ENCODE data around the gene LINC00305. TPM values are rescaled to one million over a fixed set of nuclear protein-coding genes. Genes with fewer than 3 reads are reported as not detected.
A peak's percentile ranks its signal among the peaks of the same experiment; 100 is the strongest.

LINC00305 gene
- total and polyA plus RNA-seq, 2 experiments from 2014 or later: not detected

GRCh38 chr18:64116571-64117175, 32.2 kb downstream of the LINC00305 start:
- Histone ChIP-seq H3F3A (ENCODE audit: insufficient read depth) (no peaks in the 10 kb centered on the region), H3K27ac (no peak overlapping the region), H3K4me2 (ENCODE audit: unreplicated experiment) (no peak overlapping the region), H3K9me3 (ENCODE audit: low read depth) (no peaks in the 10 kb centered on the region), H2AFZ (no peak overlapping the region), H4K20me1 (ENCODE audit: insufficient read depth) (no peaks in the 10 kb centered on the region), H3K79me2 (ENCODE audit: insufficient read depth) (no peaks in the 10 kb centered on the region), H3K4me3 (no peak overlapping the region), H3K27me3 (replicated peaks; ENCODE audit: insufficient read depth) (no peaks in the 10 kb centered on the region), H3K9ac (no peak overlapping the region), H3K4me1 (ENCODE audit: insufficient read depth) (no peaks in the 10 kb centered on the region), H3K9me2 (ENCODE audit: insufficient read depth) (no peaks in the 10 kb centered on the region), H3K36me3 (ENCODE audit: low read depth) (no peaks in the 10 kb centered on the region)
- TF ChIP-seq EZH2phosphoT487 (IDR thresholded peaks at IDR 0.05; ENCODE audit: insufficient read depth, low read depth) (no peak), EZH2 (IDR thresholded peaks at IDR 0.05; ENCODE audit: insufficient read depth, poor library complexity, severe bottlenecking) (no peak)
- WGBS, 2 experiments (ENCODE audit: low coverage in 1 of 2, low lambda C conversion rate in 2 of 2, missing lambda C conversion rate in 2 of 2): 26 to 29% methylated on average over 5 of the region's 5 CpGs
- no peak for DNase-seq
- in situ Hi-C loops (cut with MboI): no loop called here

- no peaks in the 10 kb centered on the region for H3K9me3 ChIP-seq (ENCODE audit: low read depth)
- H3K27ac ChIP-seq: no peak overlapping the region
- no peaks in the 10 kb centered on the region for H3K36me3 ChIP-seq (ENCODE audit: low read depth)
- H3K27me3 ChIP-seq (replicated peaks; ENCODE audit: insufficient read depth): no peaks in the 10 kb centered on the region
- TF ChIP-seq EZH2 (IDR thresholded peaks at IDR 0.05; ENCODE audit: insufficient read depth, poor library complexity, severe bottlenecking): no peak
- no peaks in the 10 kb centered on the region for H4K20me1 ChIP-seq (ENCODE audit: insufficient read depth)
- no peak overlapping the region for H3K4me2 ChIP-seq (ENCODE audit: unreplicated experiment)
- in situ Hi-C loops (cut with MboI): no loop called here
- no peak overlapping the region for H2AFZ ChIP-seq
- no peak overlapping the region for H3K4me3 ChIP-seq
- DNase-seq: no peak
- H3K9me2 ChIP-seq (ENCODE audit: insufficient read depth): no peaks in the 10 kb centered on the region
- no peaks in the 10 kb centered on the region for H3K4me1 ChIP-seq (ENCODE audit: insufficient read depth)
- H3F3A ChIP-seq (ENCODE audit: insufficient read depth): no peaks in the 10 kb centered on the region
- WGBS, 2 experiments (ENCODE audit: low coverage in 1 of 2, low lambda C conversion rate in 2 of 2, missing lambda C conversion rate in 2 of 2): 76 to 77% methylated on average over 3 of the region's 3 CpGs
- no peak overlapping the region for H3K9ac ChIP-seq
- no peaks in the 10 kb centered on the region for H3K79me2 ChIP-seq (ENCODE audit: insufficient read depth)
Measured at GRCh38 chr18:64115881-64116280, 33.0 kb downstream of the LINC00305 start.

- no peaks in the 10 kb centered on the region for H4K20me1 ChIP-seq (ENCODE audit: insufficient read depth)
- no peaks in the 10 kb centered on the region for H3K27me3 ChIP-seq (replicated peaks; ENCODE audit: insufficient read depth)
- H3K4me2 ChIP-seq (ENCODE audit: unreplicated experiment): no peak overlapping the region
- no peaks in the 10 kb centered on the region for H3K36me3 ChIP-seq (ENCODE audit: low read depth)
- no peaks in the 10 kb centered on the region for H3F3A ChIP-seq (ENCODE audit: insufficient read depth)
- no peaks in the 10 kb centered on the region for H3K9me2 ChIP-seq (ENCODE audit: insufficient read depth)
- no peak for DNase-seq
- H3K9me3 ChIP-seq (ENCODE audit: low read depth): no peaks in the 10 kb centered on the region
- WGBS, 2 experiments (ENCODE audit: low coverage in 1 of 2, low lambda C conversion rate in 2 of 2, missing lambda C conversion rate in 2 of 2): 67 to 72% methylated on average over 9 of the region's 9 CpGs
- no peak overlapping the region for H3K4me3 ChIP-seq
- no peaks in the 10 kb centered on the region for H3K79me2 ChIP-seq (ENCODE audit: insufficient read depth)
- no peak overlapping the region for H3K27ac ChIP-seq
- TF ChIP-seq EZH2phosphoT487 (IDR thresholded peaks at IDR 0.05; ENCODE audit: insufficient read depth, low read depth): no peak
- TF ChIP-seq EZH2 (IDR thresholded peaks at IDR 0.05; ENCODE audit: insufficient read depth, poor library complexity, severe bottlenecking): no peak
- no peak overlapping the region for H3K9ac ChIP-seq
- H2AFZ ChIP-seq: no peak overlapping the region
- in situ Hi-C loops (cut with MboI): no loop called here
- H3K4me1 ChIP-seq (ENCODE audit: insufficient read depth): no peaks in the 10 kb centered on the region
Measured at GRCh38 chr18:64111950-64112349, 36.9 kb downstream of the LINC00305 start.

- Histone ChIP-seq H3K9ac (no peak overlapping the region), H2AFZ (no peak overlapping the region), H3F3A (ENCODE audit: insufficient read depth) (no peaks in the 10 kb centered on the region), H3K27ac (no peak overlapping the region), H3K4me3 (no peak overlapping the region), H3K9me2 (ENCODE audit: insufficient read depth) (no peaks in the 10 kb centered on the region), H3K27me3 (replicated peaks; ENCODE audit: insufficient read depth) (no peaks in the 10 kb centered on the region), H3K36me3 (ENCODE audit: low read depth) (no peaks in the 10 kb centered on the region), H3K79me2 (ENCODE audit: insufficient read depth) (no peaks in the 10 kb centered on the region), H3K4me2 (ENCODE audit: unreplicated experiment) (no peak overlapping the region), H3K4me1 (ENCODE audit: insufficient read depth) (no peaks in the 10 kb centered on the region), H4K20me1 (ENCODE audit: insufficient read depth) (no peaks in the 10 kb centered on the region), H3K9me3 (ENCODE audit: low read depth) (no peaks in the 10 kb centered on the region)
- in situ Hi-C loops (cut with MboI): no loop called here
- 16 to 20% methylated on average over 7 of the region's 7 CpGs for WGBS, 2 experiments (ENCODE audit: low coverage in 1 of 2, low lambda C conversion rate in 2 of 2, missing lambda C conversion rate in 2 of 2)
- TF ChIP-seq EZH2phosphoT487 (IDR thresholded peaks at IDR 0.05; ENCODE audit: insufficient read depth, low read depth): no peak
- no peak for TF ChIP-seq EZH2 (IDR thresholded peaks at IDR 0.05; ENCODE audit: insufficient read depth, poor library complexity, severe bottlenecking)
- peak; percentile 36 for DNase-seq
Measured at GRCh38 chr18:64110692-64111480, 38.0 kb downstream of the LINC00305 start.

Measured in GM23248 (cell line).